ENCODE data around the gene KCNK3.

- TF ChIP-seq, protein P1, sequence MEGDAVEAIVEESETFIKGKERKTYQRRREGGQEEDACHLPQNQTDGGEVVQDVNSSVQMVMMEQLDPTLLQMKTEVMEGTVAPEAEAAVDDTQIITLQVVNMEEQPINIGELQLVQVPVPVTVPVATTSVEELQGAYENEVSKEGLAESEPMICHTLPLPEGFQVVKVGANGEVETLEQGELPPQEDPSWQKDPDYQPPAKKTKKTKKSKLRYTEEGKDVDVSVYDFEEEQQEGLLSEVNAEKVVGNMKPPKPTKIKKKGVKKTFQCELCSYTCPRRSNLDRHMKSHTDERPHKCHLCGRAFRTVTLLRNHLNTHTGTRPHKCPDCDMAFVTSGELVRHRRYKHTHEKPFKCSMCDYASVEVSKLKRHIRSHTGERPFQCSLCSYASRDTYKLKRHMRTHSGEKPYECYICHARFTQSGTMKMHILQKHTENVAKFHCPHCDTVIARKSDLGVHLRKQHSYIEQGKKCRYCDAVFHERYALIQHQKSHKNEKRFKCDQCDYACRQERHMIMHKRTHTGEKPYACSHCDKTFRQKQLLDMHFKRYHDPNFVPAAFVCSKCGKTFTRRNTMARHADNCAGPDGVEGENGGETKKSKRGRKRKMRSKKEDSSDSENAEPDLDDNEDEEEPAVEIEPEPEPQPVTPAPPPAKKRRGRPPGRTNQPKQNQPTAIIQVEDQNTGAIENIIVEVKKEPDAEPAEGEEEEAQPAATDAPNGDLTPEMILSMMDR (IDR thresholded peaks at IDR 0.05): no peak
- TF ChIP-seq EZH2 (IDR thresholded peaks at IDR 0.05; ENCODE audit: borderline replicate concordance, insufficient read depth, low read depth, low read length, poor library complexity, severe bottlenecking): no peak
Measured at GRCh38 chr2:26679867-26680266, 12.7 kb upstream of the KCNK3 start.

All from B cell (primary cell).